ENCODE data around the gene FRMD5.

GRCh38 chr15:44038755-44039191, 156.3 kb downstream of the FRMD5 start:
- TF ChIP-seq CTCF (IDR thresholded peaks at IDR 0.05) (no peak), POLR2A (IDR thresholded peaks at IDR 0.05) (no peak)

Data from lower leg skin (tissue), 3 donors.